LNCAP (cell line): ENCODE measurements around the gene IGSF21.

Source experiments
- CTCF ChIP-seq: fragments of 450-650 bp; IDR thresholded peaks from 2 replicates; pipeline ENCODE4 v1.5.1; 2017; ENCODE audit warnings: mild to moderate bottlenecking

Gene IGSF21

GRCh38 chr1:18190598-18190997 is 83.0 kb downstream of the IGSF21 start:
- TF ChIP-seq CTCF = no peak

- TF ChIP-seq CTCF = no peak
Observed at GRCh38 chr1:18191037-18191436, 83.4 kb downstream of the IGSF21 start.

- no peak for TF ChIP-seq CTCF
Observed at GRCh38 chr1:18191481-18192155, 84.0 kb downstream of the IGSF21 start.

GRCh38 chr1:18192182-18192581 is 84.6 kb downstream of the IGSF21 start:
- no peak for TF ChIP-seq CTCF

DNA sequence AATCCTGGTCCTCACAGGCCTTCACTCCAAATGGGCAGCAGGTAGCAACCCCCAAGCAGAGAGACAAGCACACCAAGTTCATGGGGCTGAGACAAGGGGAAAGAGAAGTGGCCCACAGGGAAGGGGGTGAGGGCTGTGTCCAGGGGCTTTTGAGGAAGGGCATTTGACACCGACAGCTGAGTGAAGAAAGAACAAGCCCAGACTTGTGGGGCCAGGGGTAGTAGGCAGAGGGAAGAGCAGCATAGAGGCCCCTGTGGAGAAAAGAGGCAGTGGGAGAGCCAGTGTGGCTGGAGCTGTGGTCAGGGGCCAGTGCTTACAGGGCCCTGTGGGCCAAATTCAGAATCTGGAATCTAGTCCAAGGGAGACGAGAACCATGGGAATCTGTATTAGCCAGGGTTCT is 85.4 kb downstream of the IGSF21 start:
- TF ChIP-seq CTCF = no peak

GRCh38 chr1:18197299-18197698 is 89.7 kb downstream of the IGSF21 start:
- TF ChIP-seq CTCF = no peak

DNA sequence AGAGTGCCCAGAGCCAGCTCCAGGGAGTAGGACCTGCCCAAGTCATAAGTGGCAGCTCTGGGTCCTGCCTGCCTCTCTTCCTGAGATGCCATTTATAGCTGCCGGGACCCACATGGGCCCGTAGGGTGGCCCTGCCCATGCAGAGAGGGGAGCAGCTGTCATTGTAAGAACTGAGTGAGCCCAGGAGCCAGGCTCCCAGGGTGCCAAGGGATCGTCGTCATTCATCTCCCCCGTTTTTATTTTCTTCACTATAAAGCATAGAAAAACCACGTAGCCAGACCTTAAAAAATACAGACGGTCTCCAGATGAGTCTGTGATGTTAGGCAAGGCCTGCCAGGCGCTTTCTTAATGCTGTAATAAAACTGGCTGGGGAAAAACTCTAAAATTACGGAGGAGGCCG is 90.7 kb downstream of the IGSF21 start:
- no peak for TF ChIP-seq CTCF

GRCh38 chr1:18199462-18199861 is 91.9 kb downstream of the IGSF21 start:
- TF ChIP-seq CTCF = no peak
